NK-92 treated with Interleukin-12 subunit alpha and Interleukin-12 subunit beta, amount 100 ng/mL, for 24 hours (cell line): Measurements from ENCODE around the gene CCSER1.
"Not testable (repeated sequence)": the region's sequence is repeated elsewhere in the genome, so short reads cannot be mapped to it uniquely, and the experiment has no call there.

Experiments used
- DNase-seq: peaks from one replicate; lab custom pipeline; 2025; lab: John Stamatoyannopoulos, UW

CCSER1 gene

GRCh38 chr4:91373546-91373945 is 1246.4 kb downstream of the CCSER1 start:
- no peak for DNase-seq

DNA sequence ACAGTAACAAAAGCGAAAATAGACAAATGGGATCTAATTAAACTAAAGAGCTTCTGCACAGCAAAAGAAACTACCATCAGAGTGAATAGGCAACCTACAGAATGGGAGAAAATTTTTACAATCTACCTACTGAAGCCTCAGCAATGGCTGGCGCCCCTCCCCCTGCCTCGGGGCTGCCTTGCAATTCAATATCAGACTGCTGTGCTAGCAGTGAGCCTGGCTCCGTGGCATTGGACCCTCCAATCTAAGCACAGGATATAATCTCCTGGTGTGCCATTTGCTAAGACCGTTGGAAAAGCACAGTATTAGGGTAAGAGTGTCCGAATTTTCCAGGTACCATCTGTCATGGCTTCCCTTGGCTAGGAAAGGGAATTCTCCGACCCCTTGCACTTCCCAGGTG is 1278.2 kb downstream of the CCSER1 start:
- not testable (repeated sequence) for DNase-seq

DNA sequence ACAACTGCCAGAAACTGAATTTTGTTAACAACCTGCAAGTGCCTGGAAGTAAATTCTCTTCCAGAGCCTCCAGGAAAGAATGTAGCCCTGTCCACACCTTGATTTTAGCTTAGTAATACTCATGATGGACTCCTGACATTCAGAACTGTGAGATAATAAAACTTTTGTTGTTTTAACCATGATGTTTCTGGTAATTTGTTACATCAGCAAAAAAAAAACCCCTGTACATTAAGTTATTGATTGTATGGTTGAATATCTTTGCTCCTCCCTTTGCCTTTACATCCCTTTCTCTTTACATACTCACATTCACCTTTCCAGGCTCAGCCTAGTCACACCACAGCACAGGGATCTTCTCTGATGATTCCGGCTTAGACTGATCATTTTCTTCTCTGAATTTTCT is 1294.8 kb downstream of the CCSER1 start:
- DNase-seq: no peak

GRCh38 chr4:91426725-91427124 is 1299.5 kb downstream of the CCSER1 start:
- DNase-seq: no peak

GRCh38 chr4:91427171-91427570 is 1300.0 kb downstream of the CCSER1 start:
- DNase-seq: no peak

- no peak for DNase-seq
Observed at GRCh38 chr4:91434631-91435030, 1307.4 kb downstream of the CCSER1 start.

GRCh38 chr4:91436556-91436955 is 1309.4 kb downstream of the CCSER1 start:
- no peak for DNase-seq

DNA sequence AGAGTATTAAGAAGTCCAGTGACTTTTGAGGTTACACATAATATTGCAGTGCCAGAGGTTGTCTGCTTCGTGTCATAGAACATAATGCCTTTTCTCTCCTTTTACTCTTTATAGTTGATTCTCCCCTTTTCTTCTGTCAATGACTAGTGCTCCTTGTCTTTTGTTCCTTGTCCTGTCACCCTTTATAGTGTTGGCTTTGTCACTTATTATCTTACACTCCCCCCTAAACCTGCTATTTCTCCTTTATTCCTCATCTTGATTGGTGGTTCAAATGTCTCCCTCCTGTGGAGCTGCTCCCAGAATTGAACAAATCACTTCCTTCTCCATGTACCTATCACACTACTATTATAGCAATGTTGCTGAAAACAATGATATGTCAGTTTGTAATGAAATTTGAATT is 1320.0 kb downstream of the CCSER1 start:
- DNase-seq: no peak

- no peak for DNase-seq
Observed at GRCh38 chr4:91448668-91449330, 1321.6 kb downstream of the CCSER1 start.

DNA sequence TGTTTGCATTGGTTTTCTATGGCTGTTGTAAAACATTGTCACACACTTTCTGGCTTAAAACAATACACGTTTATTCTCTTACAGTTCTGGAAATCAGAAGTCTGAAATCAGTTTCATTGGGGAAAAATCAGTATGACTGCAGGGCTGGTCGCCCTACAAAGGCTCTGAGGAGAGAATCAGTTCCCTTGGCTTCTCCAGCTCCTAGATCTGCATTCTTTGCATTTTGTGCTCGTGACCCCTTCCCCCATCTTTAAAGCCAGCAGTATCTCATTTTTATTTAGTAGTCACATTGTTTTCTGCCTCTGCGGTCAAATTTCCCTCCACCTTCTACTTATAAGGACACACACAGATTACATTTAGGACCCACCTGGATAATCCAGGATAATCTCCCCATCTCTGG is 1326.9 kb downstream of the CCSER1 start:
- no peak for DNase-seq

DNA sequence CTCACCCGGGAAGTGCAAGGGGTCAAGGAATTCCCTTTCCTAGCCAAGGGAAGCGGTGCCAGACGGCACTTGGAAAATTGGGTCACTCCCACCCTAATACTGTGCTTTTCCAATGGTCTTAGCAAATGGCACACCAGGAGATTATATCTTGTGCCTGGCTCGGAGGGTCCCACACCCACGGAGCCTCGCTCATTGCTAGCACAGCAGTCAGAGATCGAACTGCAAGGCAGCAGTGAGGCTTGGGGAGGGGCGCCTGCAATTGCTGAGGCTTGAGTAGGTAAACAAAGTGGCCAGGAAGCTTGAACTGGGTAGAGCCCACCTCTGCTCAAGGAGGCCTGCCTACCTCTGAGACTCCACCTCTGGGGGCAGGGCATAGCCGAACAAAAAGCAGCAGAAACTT is 1335.4 kb downstream of the CCSER1 start:
- not testable (repeated sequence) for DNase-seq

GRCh38 chr4:91470671-91471070 is 1343.5 kb downstream of the CCSER1 start:
- DNase-seq: no peak

GRCh38 chr4:91471280-91471679 is 1344.1 kb downstream of the CCSER1 start:
- DNase-seq: no peak

DNA sequence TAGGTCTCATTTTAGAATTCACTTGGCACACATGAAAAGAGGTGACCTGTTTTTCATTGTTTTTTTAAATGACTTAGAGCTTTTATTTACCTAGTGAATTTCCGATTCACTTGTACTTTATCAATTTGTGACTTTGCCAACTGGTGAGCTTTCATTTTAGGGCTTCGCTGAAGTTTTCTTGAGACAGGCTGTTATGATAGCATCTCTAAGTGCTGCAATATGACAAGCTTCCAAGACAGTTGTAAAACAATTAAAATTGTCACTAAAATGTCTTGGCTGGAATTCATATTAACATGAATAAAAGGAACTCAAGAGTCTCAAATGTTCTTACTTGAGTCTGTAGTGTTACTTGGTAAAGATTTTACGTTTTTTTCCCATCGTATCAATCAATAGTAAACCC is 1344.9 kb downstream of the CCSER1 start:
- no peak for DNase-seq

GRCh38 chr4:91485415-91485814 is 1358.2 kb downstream of the CCSER1 start:
- DNase-seq: no peak

GRCh38 chr4:91488946-91489345 is 1361.8 kb downstream of the CCSER1 start:
- no peak for DNase-seq

DNA sequence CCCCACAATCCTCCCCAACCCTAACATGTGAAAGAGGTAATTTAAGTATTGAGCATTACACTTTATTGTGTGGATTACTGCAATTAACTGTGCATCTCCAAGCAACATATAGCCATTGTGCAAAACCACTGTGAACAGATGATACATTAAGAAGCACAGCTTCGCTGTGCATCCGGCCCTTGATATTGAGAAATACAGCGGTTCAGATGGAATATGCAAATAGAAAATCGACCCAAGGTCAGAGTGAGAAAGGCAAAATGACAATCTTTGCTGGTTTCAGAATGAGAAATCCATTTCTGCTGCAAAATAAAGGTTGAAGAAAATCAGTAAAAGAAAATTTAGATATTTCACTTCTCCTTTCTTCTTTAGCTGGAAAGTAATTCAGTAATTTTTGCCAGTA is 1370.7 kb downstream of the CCSER1 start:
- DNase-seq: no peak

GRCh38 chr4:91502365-91502764 is 1375.2 kb downstream of the CCSER1 start:
- DNase-seq: no peak

DNA sequence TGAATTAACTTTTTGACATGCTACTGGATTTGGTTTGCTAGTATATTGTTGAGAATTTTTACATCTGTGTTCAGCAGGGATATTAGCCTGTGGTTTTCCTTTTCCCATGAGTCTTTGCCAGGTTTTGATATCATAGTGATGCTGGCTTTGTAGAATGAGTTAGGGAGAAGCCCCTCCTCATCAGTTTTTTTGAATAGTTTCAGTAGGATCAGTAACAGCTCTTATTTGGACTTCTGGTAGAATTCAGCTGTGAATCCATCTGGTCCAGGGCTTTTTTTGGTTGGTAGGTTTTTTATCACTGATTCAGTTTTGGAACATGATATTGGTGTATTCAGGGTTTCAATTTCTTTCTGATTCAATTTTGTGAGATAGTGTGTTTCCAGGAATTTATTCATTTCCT is 1386.1 kb downstream of the CCSER1 start:
- DNase-seq: no peak

DNA sequence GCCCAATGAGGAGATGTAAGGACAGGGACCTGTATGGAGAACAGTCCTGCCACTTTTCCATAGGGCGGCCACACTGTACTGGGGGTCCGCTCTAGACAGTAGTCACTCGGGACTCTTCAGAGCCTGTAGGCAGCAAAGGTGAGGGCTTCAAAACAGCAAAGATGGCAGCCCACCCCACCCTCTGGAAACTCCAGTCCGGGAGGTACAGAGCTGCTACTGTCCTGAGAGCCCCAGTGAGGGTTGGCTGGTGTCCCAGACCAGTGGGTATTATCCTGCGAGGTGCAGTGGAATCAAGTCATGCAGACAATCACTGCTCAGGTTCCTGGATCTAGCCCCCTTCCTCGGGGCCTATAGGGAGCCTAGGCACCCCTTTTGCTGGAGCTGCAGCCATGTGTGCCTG is 1392.0 kb downstream of the CCSER1 start:
- DNase-seq: no peak

GRCh38 chr4:91525621-91526020 is 1398.4 kb downstream of the CCSER1 start:
- DNase-seq: no peak

DNA sequence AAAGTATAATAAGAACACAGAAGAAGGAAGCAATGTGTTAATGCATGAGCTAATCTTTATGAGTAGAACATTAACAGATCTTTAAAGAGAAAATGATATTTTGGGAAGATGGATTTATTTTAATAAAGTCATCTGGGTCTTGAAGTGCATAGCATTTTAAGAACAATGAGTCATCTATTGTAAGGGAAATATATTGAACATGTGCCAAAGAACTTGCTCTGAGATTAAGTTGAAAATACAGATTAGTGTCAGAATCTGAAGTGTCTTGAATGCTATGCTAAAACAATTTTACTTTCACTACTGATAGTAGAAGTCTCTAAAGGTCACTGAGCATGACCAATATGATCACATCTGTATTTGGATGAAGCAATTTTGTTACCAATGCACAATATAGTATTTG is 1399.9 kb downstream of the CCSER1 start:
- DNase-seq: no peak

DNA sequence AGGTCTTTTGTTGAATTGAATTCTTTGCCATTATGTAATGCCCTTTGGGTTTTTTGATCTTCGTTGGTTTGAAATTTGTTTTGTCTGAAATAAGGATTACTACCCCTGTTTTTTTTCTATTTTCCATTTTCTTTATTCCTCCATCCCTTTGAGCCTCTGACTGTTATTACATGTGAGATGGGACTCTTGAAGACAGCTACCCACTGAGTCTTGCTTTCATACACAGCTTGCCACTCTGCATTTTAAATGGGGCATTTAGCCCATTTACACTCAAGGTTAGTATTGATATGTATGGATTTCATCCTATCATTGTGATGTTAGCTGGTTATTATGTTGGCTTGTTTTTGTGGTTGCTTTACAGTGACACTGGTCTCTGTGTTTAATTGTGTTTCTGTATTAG is 1440.4 kb downstream of the CCSER1 start:
- no peak for DNase-seq

DNA sequence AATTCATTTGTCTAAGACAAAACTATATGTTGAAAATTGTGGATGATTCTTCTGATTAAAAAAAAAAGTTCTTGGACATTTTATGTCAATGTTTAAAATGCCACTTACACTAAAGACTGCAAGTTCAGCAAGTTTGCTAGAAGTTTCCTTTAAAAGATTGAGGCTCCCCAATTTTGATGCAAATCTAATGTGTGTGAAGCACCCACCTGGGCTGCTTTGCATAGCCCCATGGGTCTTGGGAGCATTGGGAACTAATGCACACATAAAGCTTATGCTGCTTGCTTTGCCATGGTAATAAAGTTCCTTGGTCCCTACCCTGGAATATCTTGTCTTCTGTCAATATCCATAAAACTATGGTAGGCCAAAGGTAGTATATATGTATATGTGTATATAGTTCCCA is 1450.7 kb downstream of the CCSER1 start:
- DNase-seq: no peak

- DNase-seq: no peak
Observed at GRCh38 chr4:91590260-91590659, 1463.1 kb downstream of the CCSER1 start.
